Activated CD8-positive, alpha-beta T cell treated with anti-CD3 and anti-CD28 coated beads for 36 hours (primary cell): ENCODE results near the gene TMEM41A. TPM values are rescaled to one million over a fixed set of nuclear protein-coding genes. Genes with fewer than 3 reads are reported as not detected.

ENCODE experiments used
- ATAC-seq: fragments of 200-7000 bp; cut with Tn5 transposase; one replicate; pipeline ENCODE4 v1.10.0; 2021; ENCODE audit warnings: mild to moderate bottlenecking, moderate library complexity
- CTCF ChIA-PET: fragments of 350-600 bp; sonication (Branson Sonifier 250); formaldehyde crosslinking; loops from one replicate; lab custom pipeline; 2021; ENCODE audit warnings: antibody characterized with exemption; lab: Charles Lee
- POLR2A ChIA-PET: fragments of 350-600 bp; sonication (Branson Sonifier 250); formaldehyde crosslinking; loops from one replicate; lab custom pipeline; 2021; ENCODE audit warnings: antibody characterized with exemption; lab: Charles Lee
- DNase-seq: peaks from one replicate; pipeline ENCODE4 v3.0.0-alpha.2; 2020
- H3K27ac Mint-ChIP-seq: one replicate; pipeline ENCODE4 v1.8.0; 2021; ENCODE audit warnings: mild to moderate bottlenecking, mixed read lengths
- H3K27me3 Mint-ChIP-seq: one replicate; pipeline ENCODE4 v1.8.0; 2021; ENCODE audit warnings: mixed read lengths
- H3K36me3 Mint-ChIP-seq: one replicate; pipeline ENCODE4 v1.8.0; 2021; ENCODE audit warnings: low read depth, mixed read lengths
- H3K4me1 Mint-ChIP-seq: one replicate; pipeline ENCODE4 v1.8.0; 2021; ENCODE audit warnings: low read depth, mixed read lengths
- H3K4me3 Mint-ChIP-seq: one replicate; pipeline ENCODE4 v1.8.0; 2021; ENCODE audit warnings: mild to moderate bottlenecking, moderate library complexity, mixed read lengths
- H3K9me3 Mint-ChIP-seq: one replicate; pipeline ENCODE4 v1.8.0; 2021; ENCODE audit warnings: mixed read lengths
- CTCF ChIP-seq: fragments of 200-600 bp; IDR thresholded peaks from one replicate; pipeline ENCODE4 v1.8.0; 2022; ENCODE audit warnings: antibody characterized with exemption, mild to moderate bottlenecking
- intact Hi-C: fragments of 100-400 bp; cut with micrococcal nuclease; formaldehyde crosslinking; loops from one replicate; pipeline ENCODE4 v1.10.0; 2022
- total RNA-seq, 2 experiments: library from RNA; stranded (reverse); gene quantifications; one replicate each; pipeline ENCODE4 v1.2.3, GENCODE V29; 2021

The TMEM41A gene
- total RNA-seq, 2 experiments from 2014 or later: 21.5 to 24.5 TPM

GRCh38 chr3:185502987-185503386 is 4.2 kb upstream of the TMEM41A start:
- Mint-ChIP-seq H3K4me1 (peaks cover 3% of the 10 kb centered on the region), H3K36me3 (no peaks in the 10 kb centered on the region), H3K9me3 (no peaks in the 10 kb centered on the region), H3K4me3 (no peak overlapping the region), H3K27ac (no peak overlapping the region), H3K27me3 (no peaks in the 10 kb centered on the region)
- no peak for ATAC-seq
- DNase-seq: no peak
- intact Hi-C loops: no loop called here
- no peak for TF ChIP-seq CTCF
- ChIA-PET CTCF (no interaction called here), POLR2A (interaction anchor here (0.6 kb wide), 1 partner anchor 213 kb away, joined by 3 read pairs; no protein-coding TSS in a partner anchor)

- peaks cover 41% of the 10 kb centered on the region for H3K36me3 Mint-ChIP-seq
- no peak for ATAC-seq
- no peak overlapping the region for H3K4me3 Mint-ChIP-seq
- no peak overlapping the region for H3K27ac Mint-ChIP-seq
- intact Hi-C loops: no loop called here
- TF ChIP-seq CTCF: no peak
- no peak for DNase-seq
- H3K27me3 Mint-ChIP-seq: no peaks in the 10 kb centered on the region
- no peaks in the 10 kb centered on the region for H3K9me3 Mint-ChIP-seq
- H3K4me1 Mint-ChIP-seq: no peaks in the 10 kb centered on the region
- POLR2A ChIA-PET: no interaction called here
- CTCF ChIA-PET: no interaction called here
Observed at GRCh38 chr3:185490241-185490640, 8.6 kb downstream of the TMEM41A start.

GRCh38 chr3:185489462-185489861 is 9.4 kb downstream of the TMEM41A start:
- no peaks in the 10 kb centered on the region for H3K9me3 Mint-ChIP-seq
- peaks cover 37% of the 10 kb centered on the region for H3K36me3 Mint-ChIP-seq
- H3K4me3 Mint-ChIP-seq: no peak overlapping the region
- ATAC-seq: no peak
- H3K4me1 Mint-ChIP-seq: no peaks in the 10 kb centered on the region
- H3K27ac Mint-ChIP-seq: no peak overlapping the region
- intact Hi-C loops: no loop called here
- ChIA-PET CTCF (no interaction called here), POLR2A (no interaction called here)
- DNase-seq: no peak
- no peaks in the 10 kb centered on the region for H3K27me3 Mint-ChIP-seq
- no peak for TF ChIP-seq CTCF

GRCh38 chr3:185488465-185488864 is 10.4 kb downstream of the TMEM41A start:
- Mint-ChIP-seq H3K36me3 (peaks cover 30% of the 10 kb centered on the region), H3K4me3 (no peak overlapping the region), H3K4me1 (no peaks in the 10 kb centered on the region), H3K27me3 (no peaks in the 10 kb centered on the region), H3K9me3 (no peaks in the 10 kb centered on the region), H3K27ac (no peak overlapping the region)
- intact Hi-C loops: no loop called here
- ChIA-PET CTCF (no interaction called here), POLR2A (interaction anchor here (0.8 to 1.4 kb wide), 2 partner anchors 10 to 18 kb away, joined by 4 read pairs; partner anchors contain the start of gene TMEM41A)
- DNase-seq (no peak), ATAC-seq (no peak)
- TF ChIP-seq CTCF: no peak

- no peak overlapping the region for H3K4me3 Mint-ChIP-seq
- TF ChIP-seq CTCF: no peak
- no peaks in the 10 kb centered on the region for H3K27me3 Mint-ChIP-seq
- peaks cover 40% of the 10 kb centered on the region for H3K36me3 Mint-ChIP-seq
- CTCF ChIA-PET: interaction anchor here (1.1 to 1.2 kb wide), 2 partner anchors 73 to 133 kb away, joined by 3 read pairs; no protein-coding TSS in a partner anchor
- H3K4me1 Mint-ChIP-seq: peaks cover 5% of the 10 kb centered on the region
- POLR2A ChIA-PET: interaction anchor here (1.5 kb wide), 1 partner anchor 13 kb away, joined by 5 read pairs; the partner anchor contains the start of gene TMEM41A
- H3K27ac Mint-ChIP-seq: no peak overlapping the region
- DNase-seq (no peak), ATAC-seq (no peak)
- no peaks in the 10 kb centered on the region for H3K9me3 Mint-ChIP-seq
- intact Hi-C loops: no loop called here
Observed at GRCh38 chr3:185486394-185486793, 12.4 kb downstream of the TMEM41A start.
